HepG2 (cell line): Measurements from ENCODE around the gene HOXC4. TPM values are rescaled to one million over a fixed set of nuclear protein-coding genes. Genes with fewer than 3 reads are reported as not detected.

Source experiments
- ATAC-seq: fragments of 200-7000 bp; cut with Tn5 transposase; 3 replicates; pipeline ENCODE4 v1.9.1; 2020; ENCODE audit warnings: mild to moderate bottlenecking, moderate library complexity
- BruUV-seq: library from RNA; stranded (reverse); fragments of 400-500 nt; replicated peaks from 2 replicates; lab custom pipeline; 2021; lab: Mats Ljungman, UMichigan
- CTCF ChIA-PET: fragments of 300-600 bp; formaldehyde crosslinking; extraction: SDS; loops from one replicate; lab custom pipeline; 2021; ENCODE audit warnings: low total read pairs, inconsistent platforms, low intra/inter-chr PET ratio; lab: Yijun Ruan, JAX
- POLR2A ChIA-PET: fragments of 350-600 bp; sonication (Branson Sonifier 250); formaldehyde crosslinking; loops from one replicate; lab custom pipeline; 2020; ENCODE audit warnings: antibody characterized with exemption, inconsistent platforms; lab: Yijun Ruan, JAX
- DNase-seq: peaks from one replicate; pipeline ENCODE4 v3.0.0-alpha.2; 2015; ENCODE audit warnings: low spot score
- FAIRE-seq: peaks from 3 replicates; lab custom pipeline; 2011; peaks lifted over from hg19 to GRCh38; lab: Jason Lieb, UNC
- H2AFZ ChIP-seq: one replicate; pipeline ENCODE4 v1.6.1; 2011; ENCODE audit warnings: low read length, inconsistent platforms
- H3K27ac ChIP-seq: fragments of 300-600 bp; 3 replicates; pipeline ENCODE4 v1.8.0; 2011; ENCODE audit warnings: mixed run types, mild to moderate bottlenecking, mixed read lengths, low read length, inconsistent platforms; ENCODE audit not compliant: insufficient read depth; ENCODE audit errors: extremely low read length
- H3K27me3 ChIP-seq, 2 experiments: fragments of 200-600 bp in 1 of 2; 2 replicates in 1 of 2; 3 replicates in 1 of 2; pipeline versions ENCODE4 v1.6.0 to v1.8.0; 2011; ENCODE audit warnings: low read length in 2 of 2, mild to moderate bottlenecking in 2 of 2, moderate library complexity in 2 of 2, inconsistent platforms in 1 of 2; ENCODE audit not compliant: insufficient read depth in 2 of 2, control insufficient read depth in 1 of 2
- H3K36me3 ChIP-seq, 2 experiments: fragments of 200-600 bp in 1 of 2; replicated peaks in 1 of 2; 2 replicates in 1 of 2; 3 replicates in 1 of 2; pipeline versions ENCODE4 v1.5.1 to v1.8.0; 2011; ENCODE audit warnings: low read length in 2 of 2, inconsistent platforms in 1 of 2; ENCODE audit not compliant: insufficient read depth in 2 of 2, control insufficient read depth in 1 of 2
- H3K4me1 ChIP-seq: 2 replicates; pipeline ENCODE4 v1.5.1; 2012; ENCODE audit warnings: low read length, inconsistent platforms; ENCODE audit not compliant: insufficient read depth
- H3K4me2 ChIP-seq: 2 replicates; pipeline ENCODE4 v1.6.0; 2011; ENCODE audit warnings: low read depth, low read length, inconsistent platforms
- H3K4me3 ChIP-seq, 3 experiments: fragments of 200-600 bp in 1 of 3; sonication (generic), shearing (Covaris generic) in 1 of 3; replicated peaks in 1 of 3; 2 replicates each; pipeline ENCODE4 v1.5.1; 2011 to 2016; ENCODE audit warnings: low read length in 3 of 3, inconsistent platforms in 2 of 3, low read depth in 2 of 3, mild to moderate bottlenecking in 2 of 3, control low read depth in 1 of 3, mixed read lengths in 1 of 3; ENCODE audit not compliant: insufficient read depth in 1 of 3
- H3K79me2 ChIP-seq: one replicate; pipeline ENCODE4 v1.6.1; 2011; ENCODE audit warnings: low read length, inconsistent platforms; ENCODE audit not compliant: insufficient read depth
- H3K9ac ChIP-seq: 2 replicates; pipeline ENCODE4 v1.6.0; 2011; ENCODE audit warnings: mild to moderate bottlenecking, low read depth, low read length, inconsistent platforms; ENCODE audit not compliant: insufficient read depth
- H3K9me3 ChIP-seq: 2 replicates; pipeline ENCODE4 v1.5.1; 2012; ENCODE audit warnings: mild to moderate bottlenecking, low read length
- H4K20me1 ChIP-seq: 2 replicates; pipeline ENCODE4 v1.6.0; 2011; ENCODE audit warnings: inconsistent platforms, mild to moderate bottlenecking, low read length, moderate library complexity; ENCODE audit not compliant: insufficient read depth
- ARNT ChIP-seq: fragments of 450-650 bp; IDR thresholded peaks from 2 replicates; pipeline ENCODE4 v1.6.1; 2017
- ELF3 ChIP-seq: IDR thresholded peaks from 2 replicates; pipeline ENCODE4 v1.6.1; 2016; ENCODE audit warnings: missing genetic modification reagents, missing compliant biosample characterization
- FOXP1 ChIP-seq, 2 experiments: fragments of 450-650 bp in 1 of 2; IDR thresholded peaks; 2 replicates each; pipeline ENCODE4 v1.6.1; 2017 to 2018; ENCODE audit warnings: antibody characterized with exemption in 1 of 2
- KLF9 ChIP-seq: IDR thresholded peaks from 2 replicates; pipeline ENCODE4 v1.6.1; 2016; ENCODE audit warnings: low read depth
- NAIF1 ChIP-seq: sonication (generic); formaldehyde crosslinking; IDR thresholded peaks from 2 replicates; pipeline ENCODE4 v1.5.0; 2020; ENCODE audit warnings: mild to moderate bottlenecking, missing genetic modification reagents, borderline replicate concordance
- PHF8 ChIP-seq: sonication (generic); formaldehyde crosslinking; IDR thresholded peaks from 2 replicates; pipeline ENCODE4 v1.5.0; 2020; ENCODE audit warnings: missing genetic modification reagents
- SOX5 ChIP-seq: IDR thresholded peaks from 2 replicates; pipeline ENCODE4 v1.6.1; 2016; ENCODE audit warnings: borderline replicate concordance
- ZBTB7B ChIP-seq: sonication (generic); formaldehyde crosslinking; IDR thresholded peaks from 2 replicates; pipeline ENCODE4 v1.4.0; 2020; ENCODE audit warnings: missing genetic modification reagents
- ZFAT ChIP-seq: sonication (generic); formaldehyde crosslinking; conservative IDR thresholded peaks from 2 replicates; pipeline ENCODE4 v1.8.1; 2023; ENCODE audit warnings: missing genetic modification reagents, inconsistent platforms
- ZFX ChIP-seq: sonication (generic); formaldehyde crosslinking; IDR thresholded peaks from 2 replicates; pipeline ENCODE4 v1.4.0; 2020; ENCODE audit warnings: mild to moderate bottlenecking, low read depth, missing genetic modification reagents, moderate library complexity
- ZFYVE20 ChIP-seq: sonication (generic); formaldehyde crosslinking; IDR thresholded peaks from 2 replicates; pipeline ENCODE4 v1.8.0; 2023; ENCODE audit warnings: low read depth, mild to moderate bottlenecking, moderate library complexity, missing genetic modification reagents, borderline replicate concordance
- ZNF232 ChIP-seq: sonication (generic); formaldehyde crosslinking; IDR thresholded peaks from 2 replicates; pipeline ENCODE4 v1.4.0; 2020; ENCODE audit warnings: missing genetic modification reagents, borderline replicate concordance
- ZNF563 ChIP-seq: sonication (generic); formaldehyde crosslinking; IDR thresholded peaks from 2 replicates; pipeline ENCODE4 v1.8.0; 2022; ENCODE audit warnings: mild to moderate bottlenecking, moderate library complexity, missing genetic modification reagents
- ZNF737 ChIP-seq: sonication (generic); formaldehyde crosslinking; IDR thresholded peaks from 2 replicates; pipeline ENCODE4 v1.5.0; 2020; ENCODE audit warnings: missing genetic modification reagents, mild to moderate bottlenecking, borderline replicate concordance
- ZNF781 ChIP-seq: sonication (generic); formaldehyde crosslinking; IDR thresholded peaks from 2 replicates; pipeline ENCODE4 v1.5.1; 2020; ENCODE audit warnings: borderline replicate concordance, mild to moderate bottlenecking, missing genetic modification reagents; ENCODE audit errors: not compliant biosample characterization
- WGBS: methylation state at CpG from one replicate; pipeline ENCODE4 v1.1.6; 2017; ENCODE audit warnings: low lambda C conversion rate; 5-methylcytosine and 5-hydroxymethylcytosine counted together
- in situ Hi-C: cut with HindIII; loops from 2 replicates; pipeline ENCODE4 v1.10.0; 2017; ENCODE audit warnings: low pct_unique_long_range_greater_than_20kb; ENCODE audit not compliant: extremely low pct_ligation_motif_present
- intact Hi-C: fragments of 100-400 bp; cut with micrococcal nuclease; formaldehyde crosslinking; loops from one replicate; pipeline ENCODE4 v1.10.0; 2022; ENCODE audit not compliant: unreplicated experiment
- polyA plus RNA-seq, 8 experiments: library from polyadenylated mRNA; depleted of rRNA in 3 of 8; stranded (reverse) in 7 of 8; unstranded in 1 of 8; fragments of >200 nt; fragmentation: Illumina TruSeq in 4 of 8; extraction: Trizol in 4 of 8; gene quantifications; 2 replicates each; pipeline versions ENCODE4 v1.2.1 to v1.2.3, GENCODE V29; 2011 to 2016; ENCODE audit warnings: low read depth in 4 of 8, missing spikeins in 1 of 8, mixed read lengths in 1 of 8; ENCODE audit not compliant: insufficient read depth in 1 of 8
- total RNA-seq, 5 experiments: library from RNA; depleted of rRNA; stranded (reverse); fragments of >200 nt; fragmentation: Illumina TruSeq; extraction: Trizol; gene quantifications; 2 replicates each; pipeline ENCODE4 v1.2.3, GENCODE V29; 2016; ENCODE audit warnings: low read depth in 1 of 5
- TF ChIP-seq, protein P1 (sequence below): sonication (generic); formaldehyde crosslinking; conservative IDR thresholded peaks from 2 replicates; pipeline ENCODE4 v1.8.0; 2022; ENCODE audit warnings: mild to moderate bottlenecking, moderate library complexity, missing genetic modification reagents
- TF ChIP-seq, protein P2 (sequence below): sonication (generic); formaldehyde crosslinking; IDR thresholded peaks from 2 replicates; pipeline ENCODE4 v1.4.0; 2020; ENCODE audit warnings: mild to moderate bottlenecking, missing genetic modification reagents
- TF ChIP-seq, protein P3 (sequence below): sonication (generic); formaldehyde crosslinking; IDR thresholded peaks from 2 replicates; pipeline ENCODE4 v1.4.0; 2020; ENCODE audit warnings: missing genetic modification reagents

The HOXC4 gene
- total and polyA plus RNA-seq, 2 of the 13 experiments (the other 11 are each of a cell fraction or from before 2014, with no cell fraction given), result not detected

DNA sequence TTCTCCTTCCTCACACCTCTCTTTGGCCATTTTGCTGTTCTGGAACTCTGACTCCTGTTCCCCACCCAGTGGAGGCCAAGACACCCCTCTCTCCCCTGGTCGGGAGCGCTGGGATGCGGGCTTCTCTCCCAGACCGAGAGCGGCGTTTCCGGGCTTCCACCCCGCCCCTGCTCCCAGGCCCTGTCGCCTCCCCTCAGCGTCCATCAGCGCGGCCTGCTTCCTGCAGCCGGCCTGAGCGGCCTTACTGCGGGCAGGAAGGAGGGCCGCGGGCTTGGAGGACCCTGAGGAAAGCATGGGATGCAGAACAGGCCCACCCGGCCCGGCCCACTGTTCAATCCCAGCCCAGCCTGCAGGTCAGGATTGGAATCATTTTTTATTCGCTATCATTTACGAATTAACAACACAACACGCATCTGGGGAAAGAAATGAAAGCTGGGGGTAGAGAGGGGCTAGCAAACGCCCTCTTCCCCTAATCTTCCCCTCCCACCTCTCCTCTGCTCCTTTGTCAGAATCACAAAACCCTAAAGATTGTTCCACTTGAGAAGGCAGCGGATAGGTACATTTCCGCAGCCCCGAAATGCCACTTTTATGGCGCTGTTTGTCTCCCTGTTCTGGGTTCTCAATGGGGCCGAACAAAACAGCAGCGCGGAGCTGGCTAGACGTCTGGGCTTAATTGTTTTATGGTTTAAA, 48.6 kb upstream of the HOXC4 start:
- POLR2A ChIA-PET, result interaction anchor here (0.7 to 1.4 kb wide), 3 partner anchors 190 to 275 kb away, joined by 3 read pairs; partner anchors contain the start of genes CBX5 and HNRNPA1
- Histone ChIP-seq H3K79me2 (no peaks in the 10 kb centered on the region), H2AFZ (no peak overlapping the region), H3K4me1 (peaks cover 30% of the 10 kb centered on the region), H4K20me1 (no peaks in the 10 kb centered on the region), H3K27me3 (peaks cover 28 to 91% of the 10 kb centered on the region in 2 experiments), H3K4me2 (peak overlapping the region; percentile 73), H3K36me3 (no peaks in the 10 kb centered on the region), H3K27ac (no peak overlapping the region), H3K4me3 (peak overlapping the region in 1 of 3 experiments; percentile 42; a peak in 3 of 6 replicates), H3K9me3 (no peaks in the 10 kb centered on the region), H3K9ac (peak overlapping the region; percentile 1; the same call in 1 of the 2 replicates)
- in situ Hi-C loops, result no loop called here
- WGBS, result 25% methylated on average over 30 of the region's 31 CpGs
- DNase-seq (no peak), FAIRE-seq (no peak), ATAC-seq (peak; percentile 32; the same call in 2 of the 3 replicates)
- no TSS peak for BruUV-seq
- intact Hi-C loops, result loop anchor here (10.0 kb wide), 1 partner anchor 360 kb away; the partner anchor contains the start of gene GPR84
- CTCF ChIA-PET, result interaction anchor here (1.4 to 3.3 kb wide), 4 partner anchors 187 to 210 kb away, joined by 9 to 48 read pairs (median 20); no protein-coding TSS in a partner anchor
- TF ChIP-seq SOX5 (no peak), ELF3 (CRISPR knock-in tag) (no peak), ZFYVE20 (CRISPR knock-in tag) (no peak), ZNF781 (CRISPR knock-in tag) (no peak), ZNF232 (CRISPR knock-in tag) (no peak), ZNF563 (CRISPR knock-in tag) (no peak), NAIF1 (no peak), ARNT (no peak), ZFX (CRISPR knock-in tag) (peak; percentile 79), ZBTB7B (CRISPR knock-in tag) (no peak), FOXP1 (IDR thresholded peaks at IDR 0.05) (no peak), FOXP1 (CRISPR knock-in tag; IDR thresholded peaks at IDR 0.05) (no peak), ZNF737 (CRISPR knock-in tag) (no peak), ZFAT (CRISPR knock-in tag) (no peak), PHF8 (CRISPR knock-in tag) (peak; percentile 36; the same call in 1 of the 2 replicates), KLF9 (no peak)
- TF ChIP-seq, protein P1, sequence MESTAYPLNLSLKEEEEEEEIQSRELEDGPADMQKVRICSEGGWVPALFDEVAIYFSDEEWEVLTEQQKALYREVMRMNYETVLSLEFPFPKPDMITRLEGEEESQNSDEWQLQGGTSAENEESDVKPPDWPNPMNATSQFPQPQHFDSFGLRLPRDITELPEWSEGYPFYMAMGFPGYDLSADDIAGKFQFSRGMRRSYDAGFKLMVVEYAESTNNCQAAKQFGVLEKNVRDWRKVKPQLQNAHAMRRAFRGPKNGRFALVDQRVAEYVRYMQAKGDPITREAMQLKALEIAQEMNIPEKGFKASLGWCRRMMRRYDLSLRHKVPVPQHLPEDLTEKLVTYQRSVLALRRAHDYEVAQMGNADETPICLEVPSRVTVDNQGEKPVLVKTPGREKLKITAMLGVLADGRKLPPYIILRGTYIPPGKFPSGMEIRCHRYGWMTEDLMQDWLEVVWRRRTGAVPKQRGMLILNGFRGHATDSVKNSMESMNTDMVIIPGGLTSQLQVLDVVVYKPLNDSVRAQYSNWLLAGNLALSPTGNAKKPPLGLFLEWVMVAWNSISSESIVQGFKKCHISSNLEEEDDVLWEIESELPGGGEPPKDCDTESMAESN, result no peak
- TF ChIP-seq, protein P2, sequence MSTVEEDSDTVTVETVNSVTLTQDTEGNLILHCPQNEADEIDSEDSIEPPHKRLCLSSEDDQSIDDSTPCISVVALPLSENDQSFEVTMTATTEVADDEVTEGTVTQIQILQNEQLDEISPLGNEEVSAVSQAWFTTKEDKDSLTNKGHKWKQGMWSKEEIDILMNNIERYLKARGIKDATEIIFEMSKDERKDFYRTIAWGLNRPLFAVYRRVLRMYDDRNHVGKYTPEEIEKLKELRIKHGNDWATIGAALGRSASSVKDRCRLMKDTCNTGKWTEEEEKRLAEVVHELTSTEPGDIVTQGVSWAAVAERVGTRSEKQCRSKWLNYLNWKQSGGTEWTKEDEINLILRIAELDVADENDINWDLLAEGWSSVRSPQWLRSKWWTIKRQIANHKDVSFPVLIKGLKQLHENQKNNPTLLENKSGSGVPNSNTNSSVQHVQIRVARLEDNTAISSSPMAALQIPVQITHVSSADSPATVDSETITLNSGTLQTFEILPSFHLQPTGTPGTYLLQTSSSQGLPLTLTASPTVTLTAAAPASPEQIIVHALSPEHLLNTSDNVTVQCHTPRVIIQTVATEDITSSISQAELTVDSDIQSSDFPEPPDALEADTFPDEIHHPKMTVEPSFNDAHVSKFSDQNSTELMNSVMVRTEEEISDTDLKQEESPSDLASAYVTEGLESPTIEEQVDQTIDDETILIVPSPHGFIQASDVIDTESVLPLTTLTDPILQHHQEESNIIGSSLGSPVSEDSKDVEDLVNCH (CRISPR knock-in tag), result no peak
- TF ChIP-seq, protein P3, sequence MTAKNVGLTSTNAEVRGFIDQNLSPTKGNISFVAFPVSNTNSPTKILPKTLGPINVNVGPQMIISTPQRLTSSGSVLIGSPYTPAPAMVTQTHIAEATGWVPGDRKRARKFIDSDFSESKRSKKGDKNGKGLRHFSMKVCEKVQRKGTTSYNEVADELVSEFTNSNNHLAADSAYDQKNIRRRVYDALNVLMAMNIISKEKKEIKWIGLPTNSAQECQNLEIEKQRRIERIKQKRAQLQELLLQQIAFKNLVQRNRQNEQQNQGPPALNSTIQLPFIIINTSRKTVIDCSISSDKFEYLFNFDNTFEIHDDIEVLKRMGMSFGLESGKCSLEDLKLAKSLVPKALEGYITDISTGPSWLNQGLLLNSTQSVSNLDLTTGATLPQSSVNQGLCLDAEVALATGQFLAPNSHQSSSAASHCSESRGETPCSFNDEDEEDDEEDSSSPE (CRISPR knock-in tag), result no peak
